ENCODE data around the gene ADGRB2. TPM values are rescaled to one million over a fixed set of nuclear protein-coding genes. Genes with fewer than 3 reads are reported as not detected.

The ADGRB2 gene
- total RNA-seq, 1 donor from 2014 or later = 15.8 TPM

DNA sequence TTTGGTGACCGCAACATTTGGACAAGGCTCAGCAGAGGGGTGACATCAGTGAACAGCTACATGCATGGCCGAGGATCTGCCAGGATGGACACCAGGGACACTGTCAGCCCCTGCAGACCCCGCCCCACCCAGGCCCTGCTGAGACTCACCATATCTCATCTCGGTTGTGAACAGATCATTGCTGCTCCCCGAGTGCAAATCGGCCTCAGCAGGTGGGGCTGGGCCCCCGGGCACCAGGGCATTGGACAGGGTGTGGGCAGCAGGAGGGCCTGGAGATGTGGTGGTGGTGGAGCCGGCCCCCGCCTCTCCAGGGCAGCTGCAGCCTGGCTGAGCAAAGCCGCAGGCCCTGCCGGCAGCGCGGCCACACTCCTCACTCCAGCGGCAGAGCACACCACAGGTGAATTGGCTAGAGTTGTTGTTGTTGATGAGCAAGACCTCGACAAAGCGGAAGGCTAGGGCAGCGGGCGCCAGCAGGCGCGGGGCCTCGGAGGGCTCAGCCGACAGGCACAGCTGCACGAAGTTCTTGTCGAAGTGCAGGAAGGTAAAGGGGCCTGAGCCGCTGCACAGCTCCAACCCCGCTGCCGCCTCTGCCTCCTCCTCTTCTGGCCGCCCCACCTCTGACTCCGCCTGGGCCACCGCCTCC is 8.2 kb downstream of the ADGRB2 start:
- Mint-ChIP-seq H3K4me3 (ENCODE audit: unreplicated experiment) (no peak overlapping the region), H3K27ac (ENCODE audit: unreplicated experiment) (no peak overlapping the region), H3K36me3 (ENCODE audit: unreplicated experiment) (no peaks in the 10 kb centered on the region), H3K9me3 (ENCODE audit: unreplicated experiment) (peaks cover 4% of the 10 kb centered on the region), H3K4me1 (ENCODE audit: low read depth, unreplicated experiment) (peaks cover 30% of the 10 kb centered on the region), H3K27me3 (ENCODE audit: unreplicated experiment) (peaks cover 9% of the 10 kb centered on the region)
- TF ChIP-seq CTCF (IDR thresholded peaks at IDR 0.05; ENCODE audit: partially characterized antibody, unreplicated experiment) = no peak
- DNase-seq = no peak

- no peak overlapping the region for H3K4me3 Mint-ChIP-seq (ENCODE audit: unreplicated experiment)
- DNase-seq = no peak
- peaks cover 4% of the 10 kb centered on the region for H3K9me3 Mint-ChIP-seq (ENCODE audit: unreplicated experiment)
- H3K4me1 Mint-ChIP-seq (ENCODE audit: low read depth, unreplicated experiment) = peaks cover 29% of the 10 kb centered on the region
- no peaks in the 10 kb centered on the region for H3K36me3 Mint-ChIP-seq (ENCODE audit: unreplicated experiment)
- H3K27ac Mint-ChIP-seq (ENCODE audit: unreplicated experiment) = no peak overlapping the region
- peaks cover 9% of the 10 kb centered on the region for H3K27me3 Mint-ChIP-seq (ENCODE audit: unreplicated experiment)
- no peak for TF ChIP-seq CTCF (IDR thresholded peaks at IDR 0.05; ENCODE audit: partially characterized antibody, unreplicated experiment)
Measured at GRCh38 chr1:31755197-31755611, 8.9 kb downstream of the ADGRB2 start.

DNA sequence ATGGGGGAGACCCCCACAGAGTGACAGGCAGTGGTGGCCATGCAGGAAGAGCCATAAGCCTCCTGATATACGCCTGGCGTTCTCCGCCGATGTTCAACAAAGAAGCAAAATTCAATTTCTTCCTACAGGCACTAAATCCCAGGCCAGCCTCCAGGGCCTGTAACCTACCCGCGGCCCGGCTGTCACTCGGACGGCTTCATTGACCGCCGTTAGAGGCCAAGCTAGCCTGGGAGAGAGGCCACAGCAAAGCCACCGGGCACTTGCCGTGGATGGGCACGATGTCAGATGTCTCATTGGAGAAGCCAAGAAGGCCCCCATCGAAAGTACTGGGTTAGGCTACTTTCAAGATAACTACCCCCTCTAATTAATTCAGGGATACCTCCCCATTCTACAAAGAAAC is 9.7 kb downstream of the ADGRB2 start:
- no peak for DNase-seq
- H3K4me3 Mint-ChIP-seq (ENCODE audit: unreplicated experiment) = no peak overlapping the region
- peaks cover 11% of the 10 kb centered on the region for H3K27me3 Mint-ChIP-seq (ENCODE audit: unreplicated experiment)
- TF ChIP-seq CTCF (IDR thresholded peaks at IDR 0.05; ENCODE audit: partially characterized antibody, unreplicated experiment) = no peak
- no peak overlapping the region for H3K27ac Mint-ChIP-seq (ENCODE audit: unreplicated experiment)
- no peaks in the 10 kb centered on the region for H3K36me3 Mint-ChIP-seq (ENCODE audit: unreplicated experiment)
- peaks cover 4% of the 10 kb centered on the region for H3K9me3 Mint-ChIP-seq (ENCODE audit: unreplicated experiment)
- H3K4me1 Mint-ChIP-seq (ENCODE audit: low read depth, unreplicated experiment) = peaks cover 23% of the 10 kb centered on the region

GRCh38 chr1:31753707-31754349 is 10.3 kb downstream of the ADGRB2 start:
- Mint-ChIP-seq H3K36me3 (ENCODE audit: unreplicated experiment) (no peaks in the 10 kb centered on the region), H3K4me3 (ENCODE audit: unreplicated experiment) (no peak overlapping the region), H3K27me3 (ENCODE audit: unreplicated experiment) (peaks cover 15% of the 10 kb centered on the region), H3K27ac (ENCODE audit: unreplicated experiment) (no peak overlapping the region), H3K9me3 (ENCODE audit: unreplicated experiment) (peaks cover 2% of the 10 kb centered on the region), H3K4me1 (ENCODE audit: low read depth, unreplicated experiment) (peaks cover 21% of the 10 kb centered on the region)
- no peak for TF ChIP-seq CTCF (IDR thresholded peaks at IDR 0.05; ENCODE audit: partially characterized antibody, unreplicated experiment)
- DNase-seq = no peak

- Mint-ChIP-seq H3K9me3 (ENCODE audit: unreplicated experiment) (peaks cover 2% of the 10 kb centered on the region), H3K27ac (ENCODE audit: unreplicated experiment) (no peak overlapping the region), H3K4me1 (ENCODE audit: low read depth, unreplicated experiment) (peaks cover 17% of the 10 kb centered on the region), H3K36me3 (ENCODE audit: unreplicated experiment) (no peaks in the 10 kb centered on the region), H3K27me3 (ENCODE audit: unreplicated experiment) (peaks cover 15% of the 10 kb centered on the region), H3K4me3 (ENCODE audit: unreplicated experiment) (no peak overlapping the region)
- no peak for DNase-seq
- no peak for TF ChIP-seq CTCF (IDR thresholded peaks at IDR 0.05; ENCODE audit: partially characterized antibody, unreplicated experiment)
Measured at GRCh38 chr1:31752952-31753475, 11.1 kb downstream of the ADGRB2 start.

Measured in glutamatergic neuron (in vitro differentiated cells).